ENCODE measurements around the gene TSSK6.

TSSK6 gene

GRCh38 chr19:19549804-19550464 is 34.6 kb upstream of the TSSK6 start:
- Histone ChIP-seq H3K4me2 (ENCODE audit: low read length) (no peak overlapping the region), H3K4me1 (no peaks in the 10 kb centered on the region), H3K27ac (no peak overlapping the region), H3K4me3 (ENCODE audit: low read depth, low read length) (no peak overlapping the region), H3K9me3 (ENCODE audit: control insufficient read depth, low read length) (no peaks in the 10 kb centered on the region), H3K79me2 (no peaks in the 10 kb centered on the region), H2AFZ (no peak overlapping the region), H3K36me3 (ENCODE audit: control insufficient read depth, insufficient read depth, low read length) (no peaks in the 10 kb centered on the region), H3K27me3 (ENCODE audit: control insufficient read depth, insufficient read depth, low read length) (no peaks in the 10 kb centered on the region), H3K9ac (no peak overlapping the region)
- no peak for TF ChIP-seq CTCF (IDR thresholded peaks at IDR 0.05)

GRCh38 chr19:19548915-19549759 is 33.8 kb upstream of the TSSK6 start:
- TF ChIP-seq CTCF (IDR thresholded peaks at IDR 0.05) = no peak

GRCh38 chr19:19547674-19548336 is 32.5 kb upstream of the TSSK6 start:
- no peak overlapping the region for H2AFZ ChIP-seq
- no peaks in the 10 kb centered on the region for H3K79me2 ChIP-seq
- H3K4me2 ChIP-seq (ENCODE audit: low read length) = no peak overlapping the region
- no peak overlapping the region for H3K27ac ChIP-seq
- H3K36me3 ChIP-seq (ENCODE audit: control insufficient read depth, insufficient read depth, low read length) = no peaks in the 10 kb centered on the region
- H3K9me3 ChIP-seq (ENCODE audit: control insufficient read depth, low read length) = no peaks in the 10 kb centered on the region
- H3K4me3 ChIP-seq (ENCODE audit: low read depth, low read length) = no peak overlapping the region
- H3K4me1 ChIP-seq = no peaks in the 10 kb centered on the region
- no peaks in the 10 kb centered on the region for H3K27me3 ChIP-seq (ENCODE audit: control insufficient read depth, insufficient read depth, low read length)
- TF ChIP-seq CTCF (IDR thresholded peaks at IDR 0.05) = no peak
- no peak overlapping the region for H3K9ac ChIP-seq

More at GRCh38 chr19:19548915-19549759, 33.8 kb upstream of the TSSK6 start:
- H3K79me2 ChIP-seq = no peaks in the 10 kb centered on the region
- H3K4me3 ChIP-seq (ENCODE audit: low read depth, low read length) = no peak overlapping the region
- no peak overlapping the region for H3K9ac ChIP-seq
- no peak overlapping the region for H3K27ac ChIP-seq
- no peak overlapping the region for H3K4me2 ChIP-seq (ENCODE audit: low read length)
- no peak overlapping the region for H2AFZ ChIP-seq
- H3K9me3 ChIP-seq (ENCODE audit: control insufficient read depth, low read length) = no peaks in the 10 kb centered on the region
- no peaks in the 10 kb centered on the region for H3K4me1 ChIP-seq
- no peaks in the 10 kb centered on the region for H3K27me3 ChIP-seq (ENCODE audit: control insufficient read depth, insufficient read depth, low read length)
- H3K36me3 ChIP-seq (ENCODE audit: control insufficient read depth, insufficient read depth, low read length) = no peaks in the 10 kb centered on the region

GRCh38 chr19:19546751-19547162 is 31.4 kb upstream of the TSSK6 start:
- no peaks in the 10 kb centered on the region for H3K9me3 ChIP-seq (ENCODE audit: control insufficient read depth, low read length)
- H3K36me3 ChIP-seq (ENCODE audit: control insufficient read depth, insufficient read depth, low read length) = no peaks in the 10 kb centered on the region
- no peaks in the 10 kb centered on the region for H3K79me2 ChIP-seq
- no peak overlapping the region for H3K4me3 ChIP-seq (ENCODE audit: low read depth, low read length)
- H3K9ac ChIP-seq = no peak overlapping the region
- H3K4me2 ChIP-seq (ENCODE audit: low read length) = no peak overlapping the region
- H2AFZ ChIP-seq = no peak overlapping the region
- no peak overlapping the region for H3K27ac ChIP-seq
- no peaks in the 10 kb centered on the region for H3K4me1 ChIP-seq
- H3K27me3 ChIP-seq (ENCODE audit: control insufficient read depth, insufficient read depth, low read length) = no peaks in the 10 kb centered on the region
- no peak for TF ChIP-seq CTCF (IDR thresholded peaks at IDR 0.05)

All from parathyroid adenoma (tissue), 2 donors.